GM10266 (cell line): Measurements from ENCODE around the gene CHMP4B.

Experiments
- DNase-seq: peaks from one replicate; pipeline ENCODE4 v3.0.0; 2012; ENCODE audit errors: extremely low spot score
- TF ChIP-seq, protein P1 (sequence below): IDR thresholded peaks from 2 replicates; pipeline ENCODE4 v1.5.1; 2012; ENCODE audit warnings: mild to moderate bottlenecking, low read depth; ENCODE audit not compliant: control insufficient read depth, insufficient read depth; ENCODE audit errors: missing control alignments

CHMP4B gene

DNA sequence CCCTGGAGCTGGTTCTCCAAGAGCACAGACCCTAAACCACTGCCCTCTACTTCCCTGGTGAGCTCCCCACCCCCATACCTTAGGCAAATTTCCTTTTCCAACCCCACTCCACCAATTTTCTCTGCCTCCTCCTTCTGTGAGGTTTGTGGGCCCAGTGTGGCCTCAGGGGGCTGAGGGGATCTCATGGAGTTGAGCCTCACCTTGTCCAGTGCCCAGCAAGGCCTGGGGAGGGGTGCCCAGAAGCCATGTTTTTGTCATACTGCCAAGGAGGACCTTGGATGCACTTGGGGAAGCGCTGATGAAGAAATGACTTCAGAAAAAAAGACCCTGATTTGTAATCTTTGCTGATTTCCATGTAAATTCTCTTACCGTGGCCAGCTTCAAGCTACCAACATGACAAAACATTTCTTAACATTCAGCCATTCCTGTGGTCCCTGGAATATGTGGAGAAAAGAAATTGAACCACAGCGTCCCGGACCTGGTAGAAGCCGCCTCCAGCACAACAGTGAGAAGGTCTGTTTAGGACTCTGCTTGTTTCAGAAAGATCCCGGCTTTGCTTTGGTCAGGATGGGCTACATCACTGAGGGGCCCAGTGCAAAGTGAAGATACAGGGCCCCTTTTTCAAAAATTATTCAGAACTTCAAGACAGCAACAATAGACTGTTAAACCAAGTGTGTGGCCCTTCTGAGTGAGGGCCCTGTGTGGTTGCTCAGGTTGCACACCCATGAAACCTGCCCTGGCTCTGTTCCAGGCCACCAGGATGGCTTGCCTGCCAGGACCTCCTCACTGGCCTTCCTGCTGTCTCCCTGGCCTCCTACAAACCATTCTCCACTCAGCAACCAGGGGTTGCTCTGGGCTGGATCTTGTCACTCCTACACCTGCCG, 52.5 kb downstream of the CHMP4B start:
- TF ChIP-seq, protein P1, sequence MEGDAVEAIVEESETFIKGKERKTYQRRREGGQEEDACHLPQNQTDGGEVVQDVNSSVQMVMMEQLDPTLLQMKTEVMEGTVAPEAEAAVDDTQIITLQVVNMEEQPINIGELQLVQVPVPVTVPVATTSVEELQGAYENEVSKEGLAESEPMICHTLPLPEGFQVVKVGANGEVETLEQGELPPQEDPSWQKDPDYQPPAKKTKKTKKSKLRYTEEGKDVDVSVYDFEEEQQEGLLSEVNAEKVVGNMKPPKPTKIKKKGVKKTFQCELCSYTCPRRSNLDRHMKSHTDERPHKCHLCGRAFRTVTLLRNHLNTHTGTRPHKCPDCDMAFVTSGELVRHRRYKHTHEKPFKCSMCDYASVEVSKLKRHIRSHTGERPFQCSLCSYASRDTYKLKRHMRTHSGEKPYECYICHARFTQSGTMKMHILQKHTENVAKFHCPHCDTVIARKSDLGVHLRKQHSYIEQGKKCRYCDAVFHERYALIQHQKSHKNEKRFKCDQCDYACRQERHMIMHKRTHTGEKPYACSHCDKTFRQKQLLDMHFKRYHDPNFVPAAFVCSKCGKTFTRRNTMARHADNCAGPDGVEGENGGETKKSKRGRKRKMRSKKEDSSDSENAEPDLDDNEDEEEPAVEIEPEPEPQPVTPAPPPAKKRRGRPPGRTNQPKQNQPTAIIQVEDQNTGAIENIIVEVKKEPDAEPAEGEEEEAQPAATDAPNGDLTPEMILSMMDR = no peak
- DNase-seq = no peak

DNA sequence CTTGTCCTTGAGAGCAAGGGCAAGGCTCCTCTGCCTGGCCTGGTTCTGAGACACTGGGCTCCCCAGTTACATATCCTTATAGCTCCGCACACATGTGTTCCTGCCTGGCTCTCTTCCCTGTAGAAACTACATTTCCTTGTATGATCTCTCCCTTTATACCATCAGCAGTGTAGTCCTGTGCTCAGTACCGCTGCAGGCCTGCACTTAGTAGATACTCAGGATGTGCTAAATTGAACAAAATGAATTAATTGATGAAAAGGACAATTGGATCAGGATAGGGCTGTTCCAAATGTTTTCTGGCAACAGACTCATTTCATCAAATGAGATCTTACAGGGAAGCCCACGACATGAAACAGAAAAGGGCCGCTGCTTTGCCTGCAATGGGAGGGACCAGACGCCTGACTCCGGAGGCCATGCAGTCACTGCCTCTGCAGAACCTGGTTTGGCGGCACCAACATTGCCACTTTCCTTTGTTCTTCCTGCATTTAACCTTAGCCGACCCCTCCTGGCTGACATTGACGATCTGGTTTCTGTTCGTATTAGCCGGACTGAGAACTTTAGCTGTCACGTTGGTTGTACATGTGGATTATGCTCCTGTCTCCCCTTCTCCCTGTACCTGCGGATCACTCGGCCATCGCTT, 53.3 kb downstream of the CHMP4B start:
- TF ChIP-seq, protein P1 = no peak

DNA sequence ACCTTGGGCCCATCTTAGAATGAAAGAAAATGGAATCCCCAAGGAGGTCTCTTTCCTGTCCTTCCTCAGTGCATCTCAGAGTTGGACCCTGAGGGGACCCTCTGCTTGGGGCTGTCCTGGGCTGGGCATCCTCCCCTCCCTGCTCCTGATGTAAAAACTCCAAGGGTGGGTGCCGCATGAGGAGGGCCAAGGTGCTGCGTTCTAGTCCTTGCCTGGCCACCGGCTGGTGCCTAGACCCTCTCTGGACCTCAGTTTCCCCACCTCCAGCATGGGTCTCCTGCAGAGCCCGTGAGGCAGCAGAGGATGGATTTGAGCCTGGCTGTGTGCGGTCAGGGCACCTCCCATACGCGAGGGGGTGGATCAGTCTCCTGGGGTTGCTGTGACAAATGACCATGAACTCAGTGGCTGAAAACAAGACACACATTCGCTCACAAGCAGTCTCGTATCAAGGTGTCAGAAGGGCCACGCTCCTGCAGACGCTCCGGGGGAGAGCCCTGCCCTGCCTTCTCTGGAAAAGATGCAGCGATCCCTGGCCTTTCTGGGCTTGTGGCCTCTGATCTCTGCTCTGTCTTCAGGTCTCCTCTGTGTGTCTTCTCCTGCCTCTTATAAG, 54.7 kb downstream of the CHMP4B start:
- TF ChIP-seq, protein P1 = no peak
- no peak for DNase-seq

More for the DNA sequence above, 53.3 kb downstream of the CHMP4B start:
- DNase-seq = no peak

DNA sequence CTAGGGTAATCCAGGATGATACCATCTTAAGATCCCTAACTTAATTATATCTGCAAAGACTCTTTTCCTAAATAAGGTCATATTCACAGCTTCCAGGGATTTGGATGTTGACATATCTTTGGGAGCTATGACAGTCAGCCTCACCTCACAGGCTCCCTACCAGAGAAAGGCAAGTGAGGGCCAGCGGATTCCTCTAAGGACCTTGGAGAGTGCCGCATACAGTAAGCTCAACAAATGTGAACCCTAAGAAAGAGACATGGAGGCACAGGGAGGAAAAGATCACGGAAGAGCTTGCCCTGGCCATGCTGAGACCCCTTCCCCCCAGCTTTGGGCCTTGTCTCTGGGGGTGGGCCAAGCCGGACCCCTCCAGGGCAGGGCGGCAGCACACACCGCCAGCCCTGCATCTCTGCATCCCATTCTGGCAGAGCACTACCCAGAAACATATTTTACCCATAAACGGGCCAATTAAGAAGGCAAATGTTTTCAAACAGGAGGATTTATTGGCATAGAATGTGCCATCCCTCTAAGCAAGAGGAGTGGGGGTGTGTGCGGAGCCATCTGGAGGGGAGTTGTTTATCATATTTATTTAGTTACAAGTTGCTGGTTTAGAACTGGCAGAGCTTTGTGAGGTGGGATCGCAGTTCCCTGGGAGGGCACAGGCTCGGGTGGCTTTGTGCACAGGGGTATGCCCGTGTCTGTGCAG, 55.4 kb downstream of the CHMP4B start:
- TF ChIP-seq, protein P1 = no peak
- DNase-seq = no peak

DNA sequence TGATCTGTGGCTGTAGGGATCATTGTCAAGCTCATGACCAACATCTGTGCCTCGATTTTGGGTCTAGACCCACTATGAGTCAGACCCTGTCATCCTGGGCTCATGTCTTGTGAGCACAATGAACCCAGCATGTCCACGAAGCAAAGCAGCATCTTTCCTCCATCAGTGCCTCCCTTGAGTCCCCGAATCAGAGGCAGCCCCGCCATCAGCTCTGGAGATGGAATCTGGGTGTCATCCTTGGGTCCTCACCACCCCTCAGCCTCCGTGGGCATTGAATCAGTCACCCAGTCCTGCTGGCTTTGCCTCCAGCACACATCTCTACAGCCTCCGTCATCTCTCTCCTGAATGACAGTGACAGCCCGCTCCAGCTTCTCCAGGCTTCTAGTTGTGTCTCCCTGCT, 56.9 kb downstream of the CHMP4B start:
- DNase-seq = no peak
- TF ChIP-seq, protein P1 = no peak

DNA sequence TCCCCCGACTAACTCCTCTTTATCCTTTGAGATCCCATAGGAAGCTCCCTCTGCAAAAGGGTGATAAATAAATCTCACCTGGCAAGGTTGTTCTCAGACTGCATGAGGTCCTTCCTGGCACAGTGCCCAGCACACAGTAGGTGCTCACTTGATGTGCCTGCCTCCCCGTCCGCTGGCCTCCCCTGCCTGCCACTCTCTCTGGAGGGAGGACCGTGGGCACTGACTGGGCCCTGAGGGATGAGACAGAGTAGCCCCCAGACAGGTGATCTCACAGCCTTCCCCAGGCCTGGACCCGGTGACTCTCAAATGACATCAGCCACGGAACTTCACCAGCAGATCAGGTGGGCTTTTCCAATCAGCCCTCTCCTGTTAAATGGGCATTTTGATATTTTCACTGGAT, 57.4 kb downstream of the CHMP4B start:
- TF ChIP-seq, protein P1 = no peak
- DNase-seq = no peak
